ENCODE data around the gene PNMA8A.

DNA sequence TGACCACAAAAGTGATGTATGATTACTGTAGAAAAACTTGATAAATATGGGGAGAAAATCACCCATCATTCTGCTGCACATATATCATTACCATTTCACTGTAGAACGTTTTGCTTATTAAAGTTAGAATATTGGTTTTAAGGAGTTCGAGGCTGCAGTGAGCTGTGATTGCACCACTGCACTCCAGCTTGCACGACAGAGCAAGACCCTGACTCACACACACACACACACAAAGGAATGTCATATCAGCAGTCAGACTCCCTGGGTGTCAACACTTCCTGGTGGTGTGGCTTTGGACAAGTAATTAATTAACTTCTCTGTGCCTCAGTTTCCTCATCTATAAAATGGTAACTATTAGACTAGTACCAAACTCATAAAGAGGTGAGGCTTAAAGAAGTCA lies 11.3 kb upstream of the PNMA8A start:
- TF ChIP-seq, protein P1, sequence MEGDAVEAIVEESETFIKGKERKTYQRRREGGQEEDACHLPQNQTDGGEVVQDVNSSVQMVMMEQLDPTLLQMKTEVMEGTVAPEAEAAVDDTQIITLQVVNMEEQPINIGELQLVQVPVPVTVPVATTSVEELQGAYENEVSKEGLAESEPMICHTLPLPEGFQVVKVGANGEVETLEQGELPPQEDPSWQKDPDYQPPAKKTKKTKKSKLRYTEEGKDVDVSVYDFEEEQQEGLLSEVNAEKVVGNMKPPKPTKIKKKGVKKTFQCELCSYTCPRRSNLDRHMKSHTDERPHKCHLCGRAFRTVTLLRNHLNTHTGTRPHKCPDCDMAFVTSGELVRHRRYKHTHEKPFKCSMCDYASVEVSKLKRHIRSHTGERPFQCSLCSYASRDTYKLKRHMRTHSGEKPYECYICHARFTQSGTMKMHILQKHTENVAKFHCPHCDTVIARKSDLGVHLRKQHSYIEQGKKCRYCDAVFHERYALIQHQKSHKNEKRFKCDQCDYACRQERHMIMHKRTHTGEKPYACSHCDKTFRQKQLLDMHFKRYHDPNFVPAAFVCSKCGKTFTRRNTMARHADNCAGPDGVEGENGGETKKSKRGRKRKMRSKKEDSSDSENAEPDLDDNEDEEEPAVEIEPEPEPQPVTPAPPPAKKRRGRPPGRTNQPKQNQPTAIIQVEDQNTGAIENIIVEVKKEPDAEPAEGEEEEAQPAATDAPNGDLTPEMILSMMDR (IDR thresholded peaks at IDR 0.05) = no peak
- no peak for TF ChIP-seq POLR2A (IDR thresholded peaks at IDR 0.05)

All from right lobe of liver (tissue), 4 donors.